GM12878 (cell line): ENCODE data around the gene TBC1D8B. TPM values are rescaled to one million over a fixed set of nuclear protein-coding genes. Genes with fewer than 3 reads are reported as not detected.

ENCODE experiments used
- ATAC-seq: fragments of 200-7000 bp; cut with Tn5 transposase; 3 replicates; pipeline ENCODE4 v1.9.1; 2020; ENCODE audit warnings: mild to moderate bottlenecking, moderate library complexity
- BruUV-seq: library from RNA; stranded (reverse); fragments of 400-500 nt; replicated peaks from 2 replicates; lab custom pipeline; 2021; lab: Mats Ljungman, UMichigan
- CTCF ChIA-PET: fragments of 300-600 bp; sonication (Branson Sonifier 250); formaldehyde crosslinking; extraction: SDS; loops from one replicate; lab custom pipeline; 2021; ENCODE audit warnings: inconsistent platforms; lab: Yijun Ruan, JAX
- POLR2A ChIA-PET: fragments of 350-600 bp; formaldehyde crosslinking; extraction: SDS; loops from one replicate; lab custom pipeline; 2021; ENCODE audit warnings: inconsistent platforms; lab: Charles Lee
- RAD21 ChIA-PET: fragments of 300-600 bp; sonication (Branson Sonifier 250); formaldehyde crosslinking; loops from one replicate; lab custom pipeline; 2023; ENCODE audit warnings: antibody characterized with exemption; ENCODE audit not compliant: unreplicated experiment; lab: Charles Lee
- SMC1A ChIA-PET: fragments of 300-600 bp; sonication (Branson Sonifier 250); formaldehyde crosslinking; loops from one replicate; lab custom pipeline; 2023; ENCODE audit not compliant: unreplicated experiment, uncharacterized antibody; lab: Charles Lee
- DNase-seq: peaks from one replicate; pipeline ENCODE4 v3.0.0-alpha.2; 2011; ENCODE audit warnings: low read depth, low spot score
- FAIRE-seq: peaks from 3 replicates; lab custom pipeline; 2011; peaks lifted over from hg19 to GRCh38; lab: Jason Lieb, UNC
- H2AFZ ChIP-seq: 2 replicates; pipeline ENCODE4 v1.6.0; 2011; ENCODE audit warnings: low read depth, low read length, control low read depth; ENCODE audit not compliant: control insufficient read depth
- H3K27ac ChIP-seq: 2 replicates; pipeline ENCODE4 v1.5.1; 2011; ENCODE audit warnings: control low read depth; ENCODE audit not compliant: control insufficient read depth, insufficient read depth
- H3K27me3 ChIP-seq, 2 experiments: replicated peaks in 1 of 2; 2 replicates each; pipeline versions ENCODE4 v1.6.0 to v1.6.1; 2011; ENCODE audit warnings: low read length in 1 of 2; ENCODE audit not compliant: control insufficient read depth in 2 of 2, insufficient read depth in 2 of 2
- H3K36me3 ChIP-seq, 2 experiments: 2 replicates each; pipeline ENCODE4 v1.5.1; 2011; ENCODE audit warnings: low read length in 1 of 2; ENCODE audit not compliant: control insufficient read depth in 2 of 2, insufficient read depth in 2 of 2
- H3K4me1 ChIP-seq: 2 replicates; pipeline ENCODE4 v1.6.1; 2011; ENCODE audit warnings: mild to moderate bottlenecking, low read length, moderate library complexity, mixed read lengths; ENCODE audit not compliant: control insufficient read depth, insufficient read depth
- H3K4me2 ChIP-seq: 2 replicates; pipeline ENCODE4 v1.6.0; 2011; ENCODE audit warnings: control low read depth; ENCODE audit not compliant: control insufficient read depth, insufficient read depth
- H3K4me3 ChIP-seq: fragments of 200-600 bp; sonication (generic); 2 replicates; pipeline ENCODE4 v1.5.1; 2016
- H3K79me2 ChIP-seq: 2 replicates; pipeline ENCODE4 v1.6.0; 2011; ENCODE audit warnings: low read length; ENCODE audit not compliant: control insufficient read depth, insufficient read depth
- H3K9ac ChIP-seq: 2 replicates; pipeline ENCODE4 v1.8.0; 2011; ENCODE audit warnings: low read length, control low read depth, mixed read lengths; ENCODE audit not compliant: control insufficient read depth, insufficient read depth
- H3K9me3 ChIP-seq: replicated peaks from 3 replicates; pipeline ENCODE4 v1.5.1; 2011; ENCODE audit warnings: mild to moderate bottlenecking, low read length; ENCODE audit not compliant: control insufficient read depth, insufficient read depth
- H4K20me1 ChIP-seq: 2 replicates; pipeline ENCODE4 v1.6.0; 2011; ENCODE audit not compliant: control insufficient read depth, insufficient read depth
- EED ChIP-seq: sonication (generic); IDR thresholded peaks from 2 replicates; pipeline ENCODE4 v1.6.1; 2016; ENCODE audit warnings: antibody characterized with exemption, low read depth
- POLR2AphosphoS5 ChIP-seq: IDR thresholded peaks from 2 replicates; pipeline ENCODE4 v1.6.1; 2011; ENCODE audit warnings: mild to moderate bottlenecking, low read length, inconsistent platforms
- YY1 ChIP-seq: IDR thresholded peaks from 2 replicates; pipeline ENCODE4 v1.6.1; 2011; ENCODE audit warnings: low read depth, mild to moderate bottlenecking, low read length
- WGBS: methylation state at CpG from one replicate; pipeline ENCODE4 v1.1.6; 2016; ENCODE audit warnings: low lambda C conversion rate; ENCODE audit not compliant: insufficient replicate concordance, insufficient coverage; ENCODE audit errors: missing lambda C conversion rate; 5-methylcytosine and 5-hydroxymethylcytosine counted together
- in situ Hi-C: fragments of 300-500 bp; cut with MboI; formaldehyde crosslinking; loops from 9 replicates; pipeline ENCODE4 v1.14.3; 2018; ENCODE audit warnings: mixed read lengths
- intact Hi-C: fragments of 100-400 bp; cut with micrococcal nuclease; formaldehyde crosslinking; loops from one replicate; pipeline ENCODE4 v1.14.2; 2022; ENCODE audit not compliant: unreplicated experiment
- polyA plus RNA-seq, 11 experiments: library from polyadenylated mRNA; depleted of rRNA in 4 of 11; unstranded in 6 of 11; stranded (reverse) in 5 of 11; fragments of >200 nt; fragmentation: Nextera tagmentation in 4 of 11; fragmentation: Illumina TruSeq in 1 of 11; extraction: Ambion mirVana in 4 of 11; extraction: Trizol in 1 of 11; gene quantifications; 1 replicate in 1 of 11; 2 replicates in 10 of 11; pipeline versions ENCODE4 v1.2.1 to v1.2.3, GENCODE V29; 2011 to 2016; ENCODE audit warnings: inconsistent platforms in 2 of 11, missing spikeins in 2 of 11, low read depth in 1 of 11
- total RNA-seq, 4 experiments: library from RNA; depleted of rRNA in 3 of 4; stranded (reverse); fragments of >200 nt in 3 of 4; fragmentation: Illumina TruSeq in 1 of 4; extraction: Trizol in 1 of 4; gene quantifications; 2 replicates each; pipeline versions ENCODE4 v1.2.1 to v1.2.3, GENCODE V29; 2013 to 2021
- TF ChIP-seq, protein P1 (sequence below): fragments of 450-650 bp; formaldehyde crosslinking; IDR thresholded peaks from 2 replicates; pipeline ENCODE4 v1.5.0; 2022; ENCODE audit warnings: mild to moderate bottlenecking, missing genetic modification characterization
- TF ChIP-seq, protein P2 (sequence below): fragments of 450-650 bp; IDR thresholded peaks from 2 replicates; pipeline ENCODE4 v1.6.1; 2017; ENCODE audit warnings: borderline replicate concordance

TBC1D8B gene
- total and polyA plus RNA-seq, 10 of the 15 experiments (the other 5 are each of a cell fraction or from before 2014, with no cell fraction given): 0.95 to 2.6 (median 1.6) TPM

GRCh38 chrX:106899276-106899675 is 96.8 kb downstream of the TBC1D8B start:
- H4K20me1 ChIP-seq: no peaks in the 10 kb centered on the region
- in situ Hi-C loops: no loop called here
- no peak for FAIRE-seq
- H3K4me1 ChIP-seq: no peaks in the 10 kb centered on the region
- no TSS peak for BruUV-seq
- H3K27ac ChIP-seq: no peak overlapping the region
- no peaks in the 10 kb centered on the region for H3K27me3 ChIP-seq
- intact Hi-C loops: loop anchor here (2.0 to 10.0 kb wide), 4 partner anchors 406 to 996 kb away; partner anchors contain the start of gene NCBP2L
- no peaks in the 10 kb centered on the region for H3K9me3 ChIP-seq
- H2AFZ ChIP-seq: no peak overlapping the region
- ChIA-PET RAD21 (interaction anchor here (1.0 to 2.3 kb wide), 3 partner anchors 16 to 61 kb away, joined by 3 to 10 read pairs (median 3); no protein-coding TSS in a partner anchor), POLR2A (interaction anchor here (0.6 to 0.7 kb wide), 2 partner anchors 265 to 743 kb away, joined by 3 read pairs; no protein-coding TSS in a partner anchor), SMC1A (interaction anchor here (0.8 to 2.2 kb wide), 4 partner anchors 22 to 878 kb away, joined by 3 to 5 read pairs (median 3); partner anchors contain the start of gene NCBP2L), CTCF (interaction anchor here (0.6 to 2.5 kb wide), 19 partner anchors 10 to 997 kb away, joined by 3 to 15 read pairs (median 3); partner anchors contain the start of gene NCBP2L)
- H3K9ac ChIP-seq: no peak overlapping the region
- DNase-seq: no peak
- H3K4me3 ChIP-seq: no peak overlapping the region
- TF ChIP-seq, protein P1, sequence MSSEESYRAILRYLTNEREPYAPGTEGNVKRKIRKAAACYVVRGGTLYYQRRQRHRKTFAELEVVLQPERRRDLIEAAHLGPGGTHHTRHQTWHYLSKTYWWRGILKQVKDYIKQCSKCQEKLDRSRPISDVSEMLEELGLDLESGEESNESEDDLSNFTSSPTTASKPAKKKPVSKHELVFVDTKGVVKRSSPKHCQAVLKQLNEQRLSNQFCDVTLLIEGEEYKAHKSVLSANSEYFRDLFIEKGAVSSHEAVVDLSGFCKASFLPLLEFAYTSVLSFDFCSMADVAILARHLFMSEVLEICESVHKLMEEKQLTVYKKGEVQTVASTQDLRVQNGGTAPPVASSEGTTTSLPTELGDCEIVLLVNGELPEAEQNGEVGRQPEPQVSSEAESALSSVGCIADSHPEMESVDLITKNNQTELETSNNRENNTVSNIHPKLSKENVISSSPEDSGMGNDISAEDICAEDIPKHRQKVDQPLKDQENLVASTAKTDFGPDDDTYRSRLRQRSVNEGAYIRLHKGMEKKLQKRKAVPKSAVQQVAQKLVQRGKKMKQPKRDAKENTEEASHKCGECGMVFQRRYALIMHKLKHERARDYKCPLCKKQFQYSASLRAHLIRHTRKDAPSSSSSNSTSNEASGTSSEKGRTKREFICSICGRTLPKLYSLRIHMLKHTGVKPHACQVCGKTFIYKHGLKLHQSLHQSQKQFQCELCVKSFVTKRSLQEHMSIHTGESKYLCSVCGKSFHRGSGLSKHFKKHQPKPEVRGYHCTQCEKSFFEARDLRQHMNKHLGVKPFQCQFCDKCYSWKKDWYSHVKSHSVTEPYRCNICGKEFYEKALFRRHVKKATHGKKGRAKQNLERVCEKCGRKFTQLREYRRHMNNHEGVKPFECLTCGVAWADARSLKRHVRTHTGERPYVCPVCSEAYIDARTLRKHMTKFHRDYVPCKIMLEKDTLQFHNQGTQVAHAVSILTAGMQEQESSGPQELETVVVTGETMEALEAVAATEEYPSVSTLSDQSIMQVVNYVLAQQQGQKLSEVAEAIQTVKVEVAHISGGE (CRISPR knock-in tag): no peak
- TF ChIP-seq POLR2AphosphoS5: no peak
- TF ChIP-seq YY1: no peak
- TF ChIP-seq, protein P2, sequence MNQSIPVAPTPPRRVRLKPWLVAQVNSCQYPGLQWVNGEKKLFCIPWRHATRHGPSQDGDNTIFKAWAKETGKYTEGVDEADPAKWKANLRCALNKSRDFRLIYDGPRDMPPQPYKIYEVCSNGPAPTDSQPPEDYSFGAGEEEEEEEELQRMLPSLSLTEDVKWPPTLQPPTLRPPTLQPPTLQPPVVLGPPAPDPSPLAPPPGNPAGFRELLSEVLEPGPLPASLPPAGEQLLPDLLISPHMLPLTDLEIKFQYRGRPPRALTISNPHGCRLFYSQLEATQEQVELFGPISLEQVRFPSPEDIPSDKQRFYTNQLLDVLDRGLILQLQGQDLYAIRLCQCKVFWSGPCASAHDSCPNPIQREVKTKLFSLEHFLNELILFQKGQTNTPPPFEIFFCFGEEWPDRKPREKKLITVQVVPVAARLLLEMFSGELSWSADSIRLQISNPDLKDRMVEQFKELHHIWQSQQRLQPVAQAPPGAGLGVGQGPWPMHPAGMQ: no peak
- no peak for TF ChIP-seq EED
- H3K36me3 ChIP-seq: no peaks in the 10 kb centered on the region
- ATAC-seq: no peak
- no peak overlapping the region for H3K4me2 ChIP-seq
- whole genome bisulfite sequencing: 0% methylated on average over 1 of the region's 2 CpGs
- H3K79me2 ChIP-seq: no peaks in the 10 kb centered on the region
